ENCODE results near the gene SNRPA.

Gene SNRPA

GRCh38 chr19:40740747-40741146 lies 10.3 kb upstream of the SNRPA start:
- Histone ChIP-seq H3K9ac (ENCODE audit: low read length) (no peak overlapping the region), H3K23ac (ENCODE audit: low read length) (no peak overlapping the region), H3K18ac (ENCODE audit: low read length) (no peak overlapping the region), H3K14ac (ENCODE audit: low read length) (no peak overlapping the region), H3K4me3 (ENCODE audit: low read depth, low read length) (no peak overlapping the region), H3K4me1 (ENCODE audit: control insufficient read depth in 1 of 2, insufficient read depth in 2 of 2, low read length in 2 of 2) (peaks cover 12 to 17% of the 10 kb centered on the region in 2 experiments), H3K4ac (ENCODE audit: low read depth, low read length) (no peak overlapping the region), H3K27me3 (ENCODE audit: insufficient read depth, low read length) (no peaks in the 10 kb centered on the region), H3K27ac (ENCODE audit: low read depth, low read length) (no peak overlapping the region), H4K91ac (ENCODE audit: low read depth, low read length) (no peak overlapping the region), H2BK5ac (ENCODE audit: low read depth, low read length, poor library complexity) (no peak overlapping the region), H2AK5ac (ENCODE audit: low read length) (no peak overlapping the region), H2BK120ac (ENCODE audit: insufficient read depth, low read length, poor library complexity) (no peak overlapping the region), H3K9me3 (ENCODE audit: insufficient read depth, low read depth, low read length) (no peaks in the 10 kb centered on the region), H4K8ac (ENCODE audit: low read depth, low read length) (no peak overlapping the region), H2BK12ac (ENCODE audit: low read length) (no peak overlapping the region), H3K36me3 (ENCODE audit: control insufficient read depth in 1 of 2, insufficient read depth in 2 of 2, low read length in 2 of 2) (peaks cover 37 to 42% of the 10 kb centered on the region in 2 experiments), H3K79me2 (ENCODE audit: control insufficient read depth, insufficient read depth, low read length, poor library complexity) (no peaks in the 10 kb centered on the region), H3K79me1 (ENCODE audit: low read length) (peaks cover 4% of the 10 kb centered on the region), H4K12ac (ENCODE audit: low read depth, low read length) (no peak overlapping the region), H2AFZ (ENCODE audit: insufficient read depth, low read length, poor library complexity) (no peak overlapping the region), H3K4me2 (ENCODE audit: low read length) (no peak overlapping the region)
- no CpG with 5 or more reads among the region's 6 CpGs for WGBS (ENCODE audit: extremely low coverage, insufficient coverage, insufficient read length)
- DNase-seq, result no peak

DNA sequence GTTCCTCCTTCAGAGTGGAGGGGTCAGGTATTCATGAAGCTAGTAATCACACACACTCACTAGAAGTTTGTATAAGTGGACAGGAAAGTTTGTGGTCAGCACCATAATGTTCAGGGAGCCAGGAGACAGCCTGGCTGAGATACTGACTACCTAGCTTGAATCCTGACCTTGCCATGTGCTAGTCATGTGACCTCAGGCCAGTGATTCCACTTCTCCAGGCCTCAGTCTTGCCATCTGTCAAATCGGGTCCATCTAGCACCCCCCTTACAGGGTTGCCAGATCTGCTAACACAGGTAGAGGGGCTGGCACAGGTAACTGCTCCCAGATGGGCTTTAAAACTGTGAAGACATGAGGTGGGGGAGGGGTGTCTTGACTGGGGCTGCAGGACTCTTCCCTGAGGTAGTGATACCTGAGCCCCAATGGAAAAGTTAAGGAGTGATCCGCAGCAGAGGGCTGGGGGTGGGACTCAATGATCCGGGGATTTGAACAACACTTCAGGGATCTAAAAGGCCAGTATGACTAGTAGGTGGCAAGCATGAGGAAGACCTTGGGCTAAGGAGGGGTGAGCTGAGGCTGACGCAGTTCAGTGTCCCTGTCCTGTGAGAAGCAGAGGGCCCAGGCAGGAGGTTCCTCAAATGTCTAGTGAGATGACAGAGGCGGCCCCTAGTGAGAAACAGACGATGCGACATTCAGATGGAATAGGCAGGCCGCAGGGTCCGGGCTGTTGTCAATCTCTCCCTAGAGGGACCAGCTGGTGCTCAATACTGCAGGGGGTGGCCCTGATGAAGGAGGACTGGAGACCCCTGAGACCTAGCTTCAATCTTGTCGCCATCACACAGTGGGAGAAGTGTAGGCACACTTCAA lies 9.2 kb upstream of the SNRPA start:
- no peaks in the 10 kb centered on the region for H3K79me2 ChIP-seq (ENCODE audit: control insufficient read depth, insufficient read depth, low read length, poor library complexity)
- H2BK120ac ChIP-seq (ENCODE audit: insufficient read depth, low read length, poor library complexity), result no peak overlapping the region
- no peak overlapping the region for H2BK5ac ChIP-seq (ENCODE audit: low read depth, low read length, poor library complexity)
- H3K4me3 ChIP-seq (ENCODE audit: low read depth, low read length), result no peak overlapping the region
- no peak overlapping the region for H3K23ac ChIP-seq (ENCODE audit: low read length)
- H3K9ac ChIP-seq (ENCODE audit: low read length), result no peak overlapping the region
- H3K18ac ChIP-seq (ENCODE audit: low read length), result no peak overlapping the region
- H3K4me2 ChIP-seq (ENCODE audit: low read length), result no peak overlapping the region
- no peak overlapping the region for H2BK12ac ChIP-seq (ENCODE audit: low read length)
- H3K4me1 ChIP-seq (ENCODE audit: control insufficient read depth in 1 of 2, insufficient read depth in 2 of 2, low read length in 2 of 2), result peaks cover 12 to 17% of the 10 kb centered on the region in 2 experiments
- H3K27ac ChIP-seq (ENCODE audit: low read depth, low read length), result no peak overlapping the region
- H3K36me3 ChIP-seq (ENCODE audit: control insufficient read depth in 1 of 2, insufficient read depth in 2 of 2, low read length in 2 of 2), result peaks cover 30 to 35% of the 10 kb centered on the region in 2 experiments
- H4K91ac ChIP-seq (ENCODE audit: low read depth, low read length), result no peak overlapping the region
- H4K12ac ChIP-seq (ENCODE audit: low read depth, low read length), result no peak overlapping the region
- H3K4ac ChIP-seq (ENCODE audit: low read depth, low read length), result no peak overlapping the region
- H2AFZ ChIP-seq (ENCODE audit: insufficient read depth, low read length, poor library complexity), result no peak overlapping the region
- H3K9me3 ChIP-seq (ENCODE audit: insufficient read depth, low read depth, low read length), result no peaks in the 10 kb centered on the region
- H4K8ac ChIP-seq (ENCODE audit: low read depth, low read length), result no peak overlapping the region
- H3K14ac ChIP-seq (ENCODE audit: low read length), result no peak overlapping the region
- no peak for DNase-seq
- H3K79me1 ChIP-seq (ENCODE audit: low read length), result peaks cover 4% of the 10 kb centered on the region
- H3K27me3 ChIP-seq (ENCODE audit: insufficient read depth, low read length), result no peaks in the 10 kb centered on the region
- no peak overlapping the region for H2AK5ac ChIP-seq (ENCODE audit: low read length)
- no CpG with 5 or more reads among the region's 10 CpGs for WGBS (ENCODE audit: extremely low coverage, insufficient coverage, insufficient read length)

GRCh38 chr19:40742477-40742876 lies 8.5 kb upstream of the SNRPA start:
- no peak overlapping the region for H3K9ac ChIP-seq (ENCODE audit: low read length)

GRCh38 chr19:40742886-40743285 lies 8.1 kb upstream of the SNRPA start:
- Histone ChIP-seq H4K12ac (ENCODE audit: low read depth, low read length) (no peak overlapping the region), H3K27me3 (ENCODE audit: insufficient read depth, low read length) (no peaks in the 10 kb centered on the region), H3K23ac (ENCODE audit: low read length) (no peak overlapping the region), H2AFZ (ENCODE audit: insufficient read depth, low read length, poor library complexity) (no peak overlapping the region), H3K9me3 (ENCODE audit: insufficient read depth, low read depth, low read length) (no peaks in the 10 kb centered on the region), H2BK5ac (ENCODE audit: low read depth, low read length, poor library complexity) (no peak overlapping the region), H3K79me1 (ENCODE audit: low read length) (peaks cover 4% of the 10 kb centered on the region), H2BK12ac (ENCODE audit: low read length) (no peak overlapping the region), H2BK120ac (ENCODE audit: insufficient read depth, low read length, poor library complexity) (no peak overlapping the region), H3K36me3 (ENCODE audit: control insufficient read depth in 1 of 2, insufficient read depth in 2 of 2, low read length in 2 of 2) (peaks cover 20 to 26% of the 10 kb centered on the region in 2 experiments), H2AK5ac (ENCODE audit: low read length) (no peak overlapping the region), H3K18ac (ENCODE audit: low read length) (no peak overlapping the region), H3K27ac (ENCODE audit: low read depth, low read length) (no peak overlapping the region), H4K8ac (ENCODE audit: low read depth, low read length) (no peak overlapping the region), H3K4ac (ENCODE audit: low read depth, low read length) (no peak overlapping the region), H4K91ac (ENCODE audit: low read depth, low read length) (no peak overlapping the region), H3K79me2 (ENCODE audit: control insufficient read depth, insufficient read depth, low read length, poor library complexity) (no peaks in the 10 kb centered on the region), H3K9ac (ENCODE audit: low read length) (no peak overlapping the region), H3K4me1 (ENCODE audit: control insufficient read depth in 1 of 2, insufficient read depth in 2 of 2, low read length in 2 of 2) (peaks cover 12 to 17% of the 10 kb centered on the region in 2 experiments), H3K4me3 (ENCODE audit: low read depth, low read length) (no peak overlapping the region), H3K4me2 (ENCODE audit: low read length) (no peak overlapping the region), H3K14ac (ENCODE audit: low read length) (no peak overlapping the region)
- no peak for DNase-seq
- WGBS (ENCODE audit: extremely low coverage, insufficient coverage, insufficient read length), result no CpG with 5 or more reads among the region's 12 CpGs

More at GRCh38 chr19:40742477-40742876, 8.5 kb upstream of the SNRPA start:
- no peak overlapping the region for H2AFZ ChIP-seq (ENCODE audit: insufficient read depth, low read length, poor library complexity)
- H3K36me3 ChIP-seq (ENCODE audit: control insufficient read depth in 1 of 2, insufficient read depth in 2 of 2, low read length in 2 of 2), result peaks cover 23 to 28% of the 10 kb centered on the region in 2 experiments
- peaks cover 4% of the 10 kb centered on the region for H3K79me1 ChIP-seq (ENCODE audit: low read length)
- no peak overlapping the region for H2AK5ac ChIP-seq (ENCODE audit: low read length)
- no peak overlapping the region for H2BK5ac ChIP-seq (ENCODE audit: low read depth, low read length, poor library complexity)
- H3K4me2 ChIP-seq (ENCODE audit: low read length), result no peak overlapping the region
- H2BK12ac ChIP-seq (ENCODE audit: low read length), result no peak overlapping the region
- H2BK120ac ChIP-seq (ENCODE audit: insufficient read depth, low read length, poor library complexity), result no peak overlapping the region
- H3K27me3 ChIP-seq (ENCODE audit: insufficient read depth, low read length), result no peaks in the 10 kb centered on the region
- no peak overlapping the region for H3K14ac ChIP-seq (ENCODE audit: low read length)
- H3K4me1 ChIP-seq (ENCODE audit: control insufficient read depth in 1 of 2, insufficient read depth in 2 of 2, low read length in 2 of 2), result peaks cover 12 to 17% of the 10 kb centered on the region in 2 experiments
- no peak overlapping the region for H3K4me3 ChIP-seq (ENCODE audit: low read depth, low read length)
- H3K9me3 ChIP-seq (ENCODE audit: insufficient read depth, low read depth, low read length), result no peaks in the 10 kb centered on the region
- DNase-seq, result no peak
- no peaks in the 10 kb centered on the region for H3K79me2 ChIP-seq (ENCODE audit: control insufficient read depth, insufficient read depth, low read length, poor library complexity)
- H4K12ac ChIP-seq (ENCODE audit: low read depth, low read length), result no peak overlapping the region
- H3K4ac ChIP-seq (ENCODE audit: low read depth, low read length), result no peak overlapping the region
- no peak overlapping the region for H3K27ac ChIP-seq (ENCODE audit: low read depth, low read length)
- H4K91ac ChIP-seq (ENCODE audit: low read depth, low read length), result no peak overlapping the region
- no CpG with 5 or more reads among the region's 17 CpGs for WGBS (ENCODE audit: extremely low coverage, insufficient coverage, insufficient read length)
- no peak overlapping the region for H4K8ac ChIP-seq (ENCODE audit: low read depth, low read length)
- no peak overlapping the region for H3K18ac ChIP-seq (ENCODE audit: low read length)
- H3K23ac ChIP-seq (ENCODE audit: low read length), result no peak overlapping the region
